GM15510 (cell line): ENCODE data around the gene CST9L.

Experiments used
- POLR2A ChIP-seq: IDR thresholded peaks from 3 replicates; pipeline ENCODE4 v1.6.1; 2011; ENCODE audit warnings: borderline replicate concordance; ENCODE audit not compliant: insufficient read length; ENCODE audit errors: extremely low read depth

The CST9L gene, protein sequence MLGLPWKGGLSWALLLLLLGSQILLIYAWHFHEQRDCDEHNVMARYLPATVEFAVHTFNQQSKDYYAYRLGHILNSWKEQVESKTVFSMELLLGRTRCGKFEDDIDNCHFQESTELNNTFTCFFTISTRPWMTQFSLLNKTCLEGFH

DNA sequence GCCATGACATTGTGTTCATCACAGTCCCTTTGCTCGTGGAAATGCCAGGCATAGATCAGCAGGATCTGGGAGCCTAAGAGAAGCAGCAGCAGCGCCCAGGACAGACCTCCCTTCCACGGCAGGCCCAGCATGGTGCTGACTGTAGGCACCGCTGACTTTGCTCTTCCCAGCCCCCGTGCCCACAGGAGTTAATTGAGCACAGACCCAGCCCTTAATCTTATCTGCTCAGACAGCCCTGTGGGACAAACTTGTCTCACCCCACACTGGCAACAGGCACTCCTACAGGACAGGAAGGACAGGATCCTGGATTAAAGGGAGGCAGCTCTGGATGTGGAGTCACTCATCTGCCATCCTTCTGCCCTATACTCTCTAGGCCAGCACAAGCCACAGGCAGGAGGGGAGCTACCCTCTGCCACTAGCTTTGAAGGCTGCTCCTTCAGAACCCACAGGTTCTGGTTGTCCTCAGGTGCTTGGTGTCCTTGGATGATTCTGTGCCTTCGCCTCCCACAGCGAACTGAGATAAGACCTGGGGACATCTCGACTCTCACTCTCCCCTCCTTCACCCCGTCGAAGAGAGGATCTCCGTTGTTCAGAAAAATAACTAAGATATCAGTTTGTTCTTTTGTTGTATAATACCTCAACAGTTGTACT is at the start of gene CST9L:
Gene CST9L, minus strand, starts transcription at position 165 of the 651 bp plus-strand sequence. Its CDS starts 34 bp downstream, at position 131.
- no peak for TF ChIP-seq POLR2A

DNA sequence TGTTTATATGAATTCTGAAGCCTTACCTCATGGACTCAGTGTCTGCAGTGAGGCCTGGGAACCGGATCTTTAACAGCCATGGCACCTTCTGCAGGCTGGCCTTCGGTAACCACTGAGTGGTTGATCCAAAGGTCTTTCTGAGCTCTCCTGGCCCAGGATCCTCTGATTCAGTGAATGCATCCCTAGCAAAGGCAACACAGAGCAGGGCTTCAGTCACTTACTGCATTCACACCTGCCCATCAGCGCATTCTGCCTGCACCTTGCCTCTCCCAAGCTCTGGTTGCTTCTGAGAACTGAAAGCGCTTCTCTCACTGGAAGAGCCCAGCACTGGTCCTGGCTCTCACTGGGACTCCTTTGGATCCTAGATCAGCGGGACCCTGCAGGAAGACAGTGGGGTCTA is 45.9 kb upstream of the CST9L start:
- TF ChIP-seq POLR2A, result no peak

DNA sequence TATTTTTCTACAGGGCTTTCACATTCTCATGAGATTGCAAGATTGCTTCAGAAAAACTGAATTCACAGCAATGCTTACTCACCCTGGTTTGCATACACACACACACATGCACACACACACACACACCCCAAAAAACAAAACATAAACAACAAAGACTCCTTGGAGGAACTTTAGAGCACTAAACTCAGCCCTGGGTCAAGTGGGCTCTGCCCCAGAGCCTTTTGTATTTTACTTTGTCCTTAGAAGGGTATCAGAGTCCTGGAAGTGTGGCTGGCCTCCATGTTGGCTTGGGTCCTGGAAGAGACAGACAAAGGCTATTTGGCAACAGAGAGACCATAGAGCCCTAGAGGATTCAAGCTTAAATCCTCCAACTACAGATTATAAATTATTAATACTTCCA is 45.4 kb upstream of the CST9L start:
- no peak for TF ChIP-seq POLR2A

DNA sequence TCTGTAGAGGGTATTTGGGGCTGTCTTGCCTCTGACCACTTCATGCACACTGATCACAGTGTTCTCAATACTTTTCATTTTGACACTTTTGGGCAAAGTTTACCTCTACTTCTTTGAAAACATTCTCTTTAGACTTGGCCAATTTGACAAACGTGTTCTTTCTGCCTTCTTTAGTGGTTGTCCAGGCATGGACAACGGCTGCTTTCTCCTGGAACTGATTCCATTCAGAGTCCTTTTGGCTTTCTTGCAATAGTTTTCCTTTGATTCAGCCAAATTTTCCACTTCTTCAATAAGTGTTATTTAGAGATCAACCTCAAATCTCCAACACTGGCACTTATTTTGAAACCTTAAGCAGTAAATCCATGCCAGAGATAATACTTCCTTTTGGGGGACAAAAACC is 44.1 kb upstream of the CST9L start:
- no peak for TF ChIP-seq POLR2A

DNA sequence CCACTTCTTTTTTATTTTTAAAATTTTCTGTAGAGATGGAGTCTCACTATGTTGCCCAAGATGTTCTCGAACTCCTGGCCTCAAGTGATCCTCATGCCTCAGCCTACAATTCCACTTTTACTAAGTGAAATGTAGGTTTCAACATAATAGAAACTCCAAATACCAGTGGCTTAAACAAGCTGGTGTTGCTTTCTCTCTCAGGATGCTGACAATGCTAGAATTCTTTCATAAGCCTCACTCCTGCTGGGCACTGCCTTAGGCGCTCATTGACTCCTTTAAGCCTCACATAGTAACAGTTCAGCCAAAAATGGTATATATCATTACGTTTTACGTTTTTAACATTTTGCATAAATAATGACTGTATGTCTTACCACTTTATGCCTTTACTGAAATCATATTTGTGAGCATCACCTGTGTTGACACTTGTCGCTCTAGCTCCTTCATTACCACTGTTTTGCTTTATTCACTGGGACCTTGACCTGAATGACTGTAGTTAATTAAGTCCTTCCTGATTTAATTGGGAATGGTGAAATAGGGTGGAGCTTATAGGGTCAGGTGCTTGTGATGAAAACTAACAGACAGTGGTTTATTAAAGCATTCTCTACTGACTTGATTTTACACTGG is 41.3 kb upstream of the CST9L start:
- TF ChIP-seq POLR2A, result no peak

DNA sequence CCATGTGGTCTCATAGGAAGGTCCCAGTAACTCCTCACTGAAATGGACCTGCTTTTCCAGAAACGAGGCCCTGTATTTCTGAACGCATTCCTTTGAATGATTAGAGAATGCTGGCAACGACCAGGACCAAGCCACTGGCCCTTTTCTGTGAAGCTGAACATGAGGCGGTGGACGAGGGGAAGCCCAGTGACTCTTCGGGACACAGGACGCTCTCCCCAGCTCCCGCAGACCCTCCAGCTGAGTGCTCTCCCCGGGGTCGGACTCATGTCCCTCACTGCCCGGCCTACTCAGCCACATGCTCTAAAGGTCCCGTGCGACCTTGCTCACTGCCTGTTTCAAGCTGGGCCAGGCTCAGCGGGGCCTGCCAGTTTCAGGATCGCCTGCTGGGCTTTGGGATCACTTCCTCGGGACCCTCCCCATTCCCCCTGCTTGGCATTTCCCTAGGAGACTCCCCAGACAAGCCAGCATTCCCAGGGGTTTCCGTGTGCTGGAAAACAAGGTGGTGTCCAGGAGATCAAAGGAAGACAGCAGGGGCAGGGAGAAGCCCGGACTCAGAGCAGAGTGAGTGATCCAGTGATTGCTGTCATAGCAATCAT is 40.1 kb upstream of the CST9L start:
- no peak for TF ChIP-seq POLR2A

DNA sequence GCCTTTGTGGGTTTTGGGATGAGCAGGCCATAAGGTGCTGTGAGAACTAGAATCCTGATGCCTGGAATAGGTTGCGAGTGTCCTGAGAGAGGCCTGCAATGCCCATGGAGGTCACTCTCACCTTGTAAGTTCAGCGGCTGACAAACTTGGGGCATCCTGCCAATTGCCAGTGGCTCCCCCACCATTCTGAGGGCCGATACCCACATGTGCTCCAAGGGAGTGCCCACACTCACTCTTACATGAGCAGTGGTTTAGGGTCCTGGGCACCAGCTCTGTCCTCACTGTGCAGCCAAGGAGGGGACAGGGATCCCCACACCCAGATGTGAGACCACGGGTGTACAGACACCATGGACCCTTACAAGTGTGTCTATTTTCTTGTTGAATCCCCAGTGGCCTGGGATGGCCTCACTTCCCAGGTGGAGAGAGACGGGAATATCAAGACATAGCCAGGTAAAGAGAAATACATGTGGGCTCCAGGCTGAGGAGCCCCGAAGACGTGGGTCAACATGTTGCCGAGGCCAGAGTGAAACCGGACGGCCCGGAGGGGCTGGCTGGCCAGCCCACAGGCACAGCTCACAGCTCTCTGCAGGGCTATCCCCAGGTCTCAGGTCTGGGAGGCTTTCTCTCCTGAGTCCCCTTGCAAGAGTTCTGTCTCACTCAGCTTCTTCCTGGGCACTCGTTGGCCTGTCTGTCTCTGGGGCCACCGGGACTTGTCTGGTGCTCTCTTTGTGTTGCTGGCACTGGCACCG is 39.4 kb upstream of the CST9L start:
- TF ChIP-seq POLR2A, result no peak

DNA sequence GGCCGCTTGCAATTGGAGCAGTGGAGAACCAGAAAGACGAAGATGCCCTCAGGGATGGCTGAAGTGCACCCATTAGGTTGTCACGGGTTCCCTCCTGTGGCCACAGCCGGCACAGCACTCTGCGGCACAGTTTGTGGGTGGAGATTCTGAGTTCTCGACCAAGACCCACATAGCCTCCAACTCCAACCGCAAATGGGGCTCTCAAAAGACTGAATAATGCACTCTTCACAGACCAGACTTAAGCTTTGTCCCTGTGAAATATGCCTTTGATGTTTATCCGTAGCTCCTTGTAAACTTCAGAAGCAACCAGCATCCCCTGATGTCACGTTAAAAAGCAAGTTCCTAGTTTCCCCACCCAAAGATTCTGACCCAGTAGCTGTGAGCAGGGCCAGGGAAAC is 38.4 kb upstream of the CST9L start:
- TF ChIP-seq POLR2A, result no peak

DNA sequence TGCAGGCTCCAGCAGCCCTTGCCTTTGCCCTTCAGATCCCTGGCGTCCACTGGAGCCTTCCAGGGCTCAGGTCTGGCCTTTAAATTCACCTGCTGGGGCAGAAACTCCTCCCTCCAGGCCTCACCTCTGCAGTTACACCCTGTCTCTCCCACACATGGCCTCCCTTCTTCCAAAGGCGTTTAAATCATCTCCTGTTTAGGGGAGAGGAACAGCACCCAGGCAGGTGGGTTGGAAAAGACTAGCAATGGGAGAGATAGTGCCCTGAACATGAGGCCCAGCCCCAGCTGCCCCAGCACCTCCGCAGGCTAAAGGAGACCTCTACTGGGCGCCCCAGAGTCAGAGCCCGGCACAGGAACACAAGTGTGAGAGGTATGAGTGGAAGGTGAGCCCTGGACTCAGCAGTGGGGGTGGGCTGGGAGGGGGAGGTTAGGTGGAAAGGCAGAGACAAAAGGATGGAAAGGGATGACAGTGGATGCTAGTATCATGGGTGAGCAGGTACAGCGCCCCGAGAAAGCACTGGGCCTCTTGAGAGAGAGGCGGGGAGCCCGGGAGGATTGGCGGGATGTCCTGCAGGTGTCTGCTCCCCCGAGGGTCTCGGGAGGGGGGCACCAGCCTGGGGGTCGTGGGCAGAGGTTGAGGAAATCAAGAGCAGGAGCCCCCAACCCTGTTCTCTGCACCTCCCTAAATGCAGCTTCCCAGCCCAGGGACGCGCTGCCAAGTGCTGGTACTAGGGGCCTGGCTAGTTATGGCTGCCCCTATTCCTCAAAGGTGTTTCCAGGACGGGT is 37.8 kb upstream of the CST9L start, which contains the start of gene CST9:
Gene CST9, minus strand, starts transcription at position 51 of the 785 bp plus-strand sequence. CDS start 53 bp downstream, outside the sequence.
- TF ChIP-seq POLR2A, result no peak

DNA sequence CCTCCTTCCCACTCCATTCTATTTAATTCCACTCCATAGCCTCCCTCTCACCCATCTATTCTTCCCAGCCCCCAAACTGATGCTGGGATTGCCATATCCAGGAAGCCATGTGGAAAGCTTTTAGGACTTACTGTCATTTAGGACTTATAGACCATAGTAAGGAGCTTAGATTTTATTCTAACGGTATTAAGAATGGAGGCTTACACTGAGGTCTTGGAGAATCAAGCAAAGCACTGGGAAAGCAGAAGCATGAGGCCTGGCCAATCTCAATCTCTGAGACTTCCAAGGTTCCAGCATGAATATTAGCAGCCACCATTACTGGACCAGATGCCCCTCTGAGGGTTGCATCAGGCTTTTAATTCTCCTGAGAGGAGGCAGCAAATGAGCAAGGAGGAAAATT is 36.0 kb upstream of the CST9L start:
- no peak for TF ChIP-seq POLR2A

DNA sequence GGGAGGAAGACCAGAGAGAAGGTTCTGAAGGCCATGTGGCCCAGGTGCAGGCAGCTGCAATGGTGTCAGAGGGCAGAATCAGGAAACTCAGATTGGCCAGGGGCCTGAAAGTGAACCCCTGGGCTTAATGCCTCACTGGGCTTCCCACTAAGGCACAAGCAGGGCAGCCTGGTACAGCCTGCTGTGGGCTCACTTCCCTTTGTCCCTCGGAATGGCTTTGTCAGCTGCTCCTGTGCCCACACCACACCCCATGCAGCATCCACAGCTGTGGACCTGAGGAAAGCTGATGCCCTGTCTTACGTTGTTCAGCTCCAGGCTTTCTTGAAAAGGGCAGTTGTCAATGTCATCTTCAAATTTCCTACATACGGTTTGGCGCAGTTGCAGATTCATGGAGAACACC is 35.0 kb upstream of the CST9L start:
- TF ChIP-seq POLR2A, result no peak

DNA sequence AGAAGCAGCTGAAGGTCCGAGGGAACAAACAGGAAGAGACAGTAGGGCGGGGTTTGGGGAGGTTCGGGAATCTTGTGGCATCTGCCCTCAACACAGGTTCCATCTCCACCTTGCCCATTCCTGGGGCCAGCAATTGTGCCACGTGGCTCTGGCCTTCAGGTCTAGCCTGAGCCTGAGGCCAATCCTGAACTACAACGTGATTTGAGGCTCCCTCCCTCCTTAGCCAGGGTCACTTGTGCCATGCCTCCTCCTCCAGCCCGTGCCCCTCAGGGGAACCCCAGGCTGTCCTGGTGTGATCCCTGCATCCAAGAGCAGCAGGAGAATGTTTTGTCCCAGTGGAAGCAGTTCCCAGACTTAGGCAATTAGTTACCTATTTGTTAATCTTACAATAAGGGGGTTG is 34.4 kb upstream of the CST9L start:
- no peak for TF ChIP-seq POLR2A

DNA sequence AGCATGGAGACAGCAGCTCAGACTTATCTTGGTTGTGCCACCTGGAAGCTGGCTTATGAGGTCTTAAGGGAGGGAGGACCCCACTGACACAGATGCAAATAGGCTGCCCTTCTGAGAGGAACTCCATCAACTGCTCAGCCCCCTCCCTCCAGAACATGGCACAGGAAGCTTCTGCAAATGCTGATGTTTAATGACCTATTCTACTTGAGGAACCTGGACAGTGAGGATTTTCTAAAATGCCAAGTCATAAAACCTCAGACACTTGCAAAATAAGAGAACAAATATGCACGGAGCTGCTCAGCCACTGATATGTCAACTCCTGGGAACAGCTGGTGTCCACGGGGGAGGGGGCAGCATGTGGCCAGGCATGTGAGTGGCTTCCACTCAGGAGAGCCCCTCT is 34.0 kb upstream of the CST9L start:
- TF ChIP-seq POLR2A, result no peak

DNA sequence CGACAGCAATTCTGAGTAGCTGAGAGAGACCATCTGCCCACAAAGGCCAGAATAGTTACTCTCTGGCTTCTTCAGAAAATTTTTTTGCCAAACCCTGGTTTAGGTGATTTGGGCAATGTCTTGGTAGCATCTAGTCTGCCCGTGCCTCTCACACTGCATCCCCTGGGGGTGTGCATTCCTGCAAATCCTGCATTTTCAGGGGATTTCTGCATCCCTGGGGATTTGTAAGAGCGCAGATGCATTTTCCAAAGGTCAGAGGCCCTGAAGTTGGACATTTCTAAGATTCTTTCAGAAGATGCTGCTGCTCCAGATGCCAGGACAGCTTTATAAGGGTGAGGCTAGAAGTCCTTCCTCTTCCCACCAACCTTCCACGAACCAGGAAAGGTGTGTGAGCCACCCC is 33.4 kb upstream of the CST9L start:
- TF ChIP-seq POLR2A, result no peak

DNA sequence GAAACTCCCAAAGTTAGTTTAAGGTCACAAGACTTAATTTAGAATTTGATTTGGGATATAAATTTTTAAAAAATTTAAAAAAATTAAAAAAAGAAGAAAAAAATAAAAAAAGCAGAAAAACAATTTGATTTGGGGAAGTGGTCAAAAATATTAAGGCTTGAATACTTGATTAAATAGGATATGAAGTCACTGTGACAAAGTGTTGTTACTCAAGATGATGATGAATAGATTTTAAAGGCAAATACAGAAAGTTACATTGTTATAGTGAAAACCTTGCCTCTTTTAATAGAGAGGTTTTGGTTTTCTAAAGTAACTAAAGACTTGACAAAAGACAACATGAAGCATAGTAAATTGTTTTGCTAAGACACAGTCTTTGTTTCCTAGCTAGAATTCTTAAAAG is 30.2 kb upstream of the CST9L start:
- TF ChIP-seq POLR2A, result no peak

DNA sequence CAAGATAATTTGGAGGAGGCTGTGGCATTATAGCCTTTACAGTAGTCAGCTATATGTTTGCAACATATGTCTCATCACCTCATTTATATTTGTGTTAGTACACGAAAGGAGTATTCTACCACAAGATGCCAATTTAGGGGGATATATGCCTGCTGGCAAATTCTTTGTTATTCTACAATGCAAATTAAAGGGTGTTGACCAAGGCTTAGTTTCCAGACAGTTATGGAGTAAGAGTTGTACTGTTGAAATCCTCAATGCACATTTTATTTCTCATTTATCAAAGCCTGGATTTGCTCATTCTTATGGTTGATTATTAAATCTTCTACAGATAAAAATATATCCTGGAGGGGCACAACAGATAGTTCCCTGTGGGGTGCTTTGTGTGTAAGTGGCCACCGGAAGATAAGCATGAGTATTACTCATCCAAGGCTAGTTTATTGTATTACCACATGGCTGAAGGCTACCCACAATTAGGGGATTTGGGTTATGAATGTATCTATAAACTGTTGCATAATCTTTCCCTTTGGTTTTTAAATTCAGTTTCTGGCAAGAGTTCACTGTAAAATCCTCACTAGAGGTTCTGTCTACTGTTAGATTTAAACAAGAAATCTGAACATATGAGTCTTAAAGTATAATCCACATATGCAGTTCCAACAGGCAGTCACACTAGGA is 28.4 kb upstream of the CST9L start:
- no peak for TF ChIP-seq POLR2A
